Lower lobe of right lung (tissue), 2 donors: ENCODE measurements around the gene TPRG1L. TPM values are rescaled to one million over a fixed set of nuclear protein-coding genes. Genes with fewer than 3 reads are reported as not detected.
A peak's percentile ranks its signal among the peaks of the same experiment; 100 is the strongest.

Experiments
- ATAC-seq, 2 donors: fragments of 200-7000 bp; cut with Tn5 transposase; one replicate each; pipeline ENCODE4 v1.9.1; 2020 to 2022; ENCODE audit warnings: mild to moderate bottlenecking in 2 of 2, moderate library complexity in 2 of 2
- DNase-seq: peaks from one replicate; pipeline ENCODE4 v3.0.0-alpha.2; 2020
- H3K27ac ChIP-seq: fragments of 200-600 bp; one replicate; pipeline ENCODE4 v1.8.0; 2022
- H3K27me3 ChIP-seq: fragments of 200-600 bp; one replicate; pipeline ENCODE4 v1.8.0; 2022; ENCODE audit warnings: low read depth
- H3K36me3 ChIP-seq: fragments of 200-600 bp; one replicate; pipeline ENCODE4 v1.8.0; 2022; ENCODE audit warnings: mild to moderate bottlenecking
- H3K4me1 ChIP-seq: fragments of 200-600 bp; one replicate; pipeline ENCODE4 v1.8.0; 2022
- H3K4me3 ChIP-seq: fragments of 200-600 bp; one replicate; pipeline ENCODE4 v1.8.0; 2022; ENCODE audit warnings: mild to moderate bottlenecking
- H3K9me3 ChIP-seq: fragments of 200-600 bp; one replicate; pipeline ENCODE4 v1.8.0; 2022
- CTCF ChIP-seq: fragments of 200-600 bp; IDR thresholded peaks from one replicate; pipeline ENCODE4 v1.8.0; 2022; ENCODE audit warnings: antibody characterized with exemption, mild to moderate bottlenecking
- intact Hi-C: fragments of 100-400 bp; cut with DNase I; formaldehyde crosslinking; loops from one replicate; pipeline ENCODE4 v1.11.0; 2022
- total RNA-seq: library from RNA; stranded (reverse); fragmentation: NEBNext Ultra II Directional; extraction: Animal tissue kit (Norgen Biotek cat#: 25700); gene quantifications from one replicate; pipeline ENCODE4 v1.2.1, GENCODE V29; 2021
- donor health status: DM: no; HTN: yes; CAD: no; lungs with severe emphysema.

Gene TPRG1L
- total RNA-seq, 1 donor from 2014 or later: 46.1 TPM

- Histone ChIP-seq H3K27ac (peak overlapping the region; percentile 14), H3K4me3 (peak overlapping the region; percentile 61), H3K36me3 (no peaks in the 10 kb centered on the region), H3K27me3 (peaks cover 23% of the 10 kb centered on the region), H3K9me3 (no peaks in the 10 kb centered on the region), H3K4me1 (peaks cover 62% of the 10 kb centered on the region)
- ATAC-seq: no peak
- no peak for TF ChIP-seq CTCF
- no peak for DNase-seq
- intact Hi-C loops: no loop called here
Observed at GRCh38 chr1:3612123-3612522, 12.7 kb upstream of the TPRG1L start.

GRCh38 chr1:3614755-3615742, 9.8 kb upstream of the TPRG1L start:
- no peaks in the 10 kb centered on the region for H3K9me3 ChIP-seq
- peaks cover 62% of the 10 kb centered on the region for H3K4me1 ChIP-seq
- ATAC-seq (no peak), DNase-seq (no peak)
- no peak overlapping the region for H3K4me3 ChIP-seq
- H3K27ac ChIP-seq: no peak overlapping the region
- H3K27me3 ChIP-seq: peaks cover 19% of the 10 kb centered on the region
- no peaks in the 10 kb centered on the region for H3K36me3 ChIP-seq
- peak; percentile 63 for TF ChIP-seq CTCF
- intact Hi-C loops: no loop called here

- no peak for TF ChIP-seq CTCF
- Histone ChIP-seq H3K4me1 (peaks cover 52% of the 10 kb centered on the region), H3K9me3 (no peaks in the 10 kb centered on the region), H3K27me3 (peaks cover 2% of the 10 kb centered on the region), H3K36me3 (no peaks in the 10 kb centered on the region), H3K27ac (no peak overlapping the region), H3K4me3 (no peak overlapping the region)
- DNase-seq (no peak), ATAC-seq (no peak)
- intact Hi-C loops: no loop called here
Observed at GRCh38 chr1:3616861-3617260, 8.0 kb upstream of the TPRG1L start.

- Histone ChIP-seq H3K4me3 (no peak overlapping the region), H3K9me3 (no peaks in the 10 kb centered on the region), H3K27ac (no peak overlapping the region), H3K4me1 (peaks cover 49% of the 10 kb centered on the region), H3K36me3 (no peaks in the 10 kb centered on the region), H3K27me3 (no peaks in the 10 kb centered on the region)
- TF ChIP-seq CTCF: no peak
- intact Hi-C loops: no loop called here
- ATAC-seq (no peak), DNase-seq (no peak)
Observed at GRCh38 chr1:3617806-3618345, 6.9 kb upstream of the TPRG1L start.

GRCh38 chr1:3618531-3618880, 6.3 kb upstream of the TPRG1L start:
- Histone ChIP-seq H3K36me3 (no peaks in the 10 kb centered on the region), H3K4me3 (no peak overlapping the region), H3K4me1 (peaks cover 51% of the 10 kb centered on the region), H3K27ac (no peak overlapping the region), H3K27me3 (no peaks in the 10 kb centered on the region), H3K9me3 (no peaks in the 10 kb centered on the region)
- no peak for DNase-seq
- TF ChIP-seq CTCF: no peak
- no peak for ATAC-seq
- intact Hi-C loops: no loop called here
